Right lobe of liver (tissue), 6 donors: ENCODE measurements around the gene PTPN6. TPM values are rescaled to one million over a fixed set of nuclear protein-coding genes. Genes with fewer than 3 reads are reported as not detected.

Experiments used
- ATAC-seq, 4 donors: fragments of 200-7000 bp; cut with Tn5 transposase; one replicate each; pipeline ENCODE4 v1.9.1; 2020; ENCODE audit warnings: mild to moderate bottlenecking in 4 of 4, moderate library complexity in 4 of 4
- DNase-seq, 3 donors: peaks; one replicate each; pipeline ENCODE4 v3.0.0-alpha.2; 2020
- H3K27ac ChIP-seq, 3 donors: fragments of 200-600 bp; one replicate each; pipeline ENCODE4 v1.8.0; 2022
- H3K27me3 ChIP-seq, 2 donors: fragments of 200-600 bp; one replicate each; pipeline ENCODE4 v1.8.0; 2022
- H3K36me3 ChIP-seq, 4 donors: fragments of 200-600 bp; sonication (generic) in 1 of 4; one replicate each; pipeline versions ENCODE4 v1.5.1 to v1.8.0; 2017 to 2022; ENCODE audit warnings: control low read depth in 1 of 4
- H3K4me1 ChIP-seq, 4 donors: fragments of 200-600 bp; sonication (generic) in 1 of 4; one replicate each; pipeline versions ENCODE4 v1.5.1 to v1.8.0; 2017 to 2022; ENCODE audit warnings: control low read depth in 1 of 4
- H3K4me3 ChIP-seq, 3 donors: fragments of 200-600 bp; one replicate each; pipeline ENCODE4 v1.8.0; 2022
- H3K9me3 ChIP-seq, 4 donors: fragments of 200-600 bp; sonication (generic) in 1 of 4; one replicate each; pipeline versions ENCODE4 v1.5.1 to v1.8.0; 2017 to 2022; ENCODE audit warnings: control low read depth in 1 of 4
- POLR2A ChIP-seq: fragments of 450-650 bp; IDR thresholded peaks from one replicate; pipeline ENCODE4 v1.6.1; 2017; ENCODE audit warnings: antibody characterized with exemption, mild to moderate bottlenecking
- WGBS: methylation state at CpG from one replicate; pipeline ENCODE4 v1.1.6; 2018; ENCODE audit warnings: low coverage, low lambda C conversion rate; ENCODE audit not compliant: insufficient coverage; ENCODE audit errors: missing lambda C conversion rate; 5-methylcytosine and 5-hydroxymethylcytosine counted together
- intact Hi-C, 2 donors: fragments of 100-400 bp; cut with DNase I; formaldehyde crosslinking; loops; one replicate each; pipeline versions ENCODE4 v1.11.2 to v1.14.1; 2022
- total RNA-seq, 6 experiments: library from RNA; depleted of rRNA in 2 of 6; stranded (reverse); fragments of >200 nt in 2 of 6; fragmentation: NEBNext Ultra II Directional in 3 of 6; extraction: Animal tissue kit (Norgen Biotek cat#: 25700) in 3 of 6; gene quantifications; one replicate each; pipeline versions ENCODE4 v1.1.0 to v1.2.4, GENCODE V29; 2016 to 2023
- TF ChIP-seq, protein P1 (sequence below), 4 donors: fragments of 200-600 bp in 3 of 4; fragments of 450-650 bp in 1 of 4; IDR thresholded peaks; one replicate each; pipeline versions ENCODE4 v1.5.1 to v1.8.0; 2016 to 2022; ENCODE audit warnings: antibody characterized with exemption in 4 of 4, mild to moderate bottlenecking in 2 of 4
- donor health status: DM: no; HTN: yes; CAD: no.
- donor health status: DM: no; HTN: no; CAD: no.
- donor health status: DM: no; HTN: no; CAD: no.
- donor health status: DM: no; HTN: yes; CAD: no.
- donor health status: DM: no; HTN: yes; CAD: no.

PTPN6 gene
- total RNA-seq, 6 experiments from 2014 or later, result 12.1 to 30.6 (median 19.4) TPM

DNA sequence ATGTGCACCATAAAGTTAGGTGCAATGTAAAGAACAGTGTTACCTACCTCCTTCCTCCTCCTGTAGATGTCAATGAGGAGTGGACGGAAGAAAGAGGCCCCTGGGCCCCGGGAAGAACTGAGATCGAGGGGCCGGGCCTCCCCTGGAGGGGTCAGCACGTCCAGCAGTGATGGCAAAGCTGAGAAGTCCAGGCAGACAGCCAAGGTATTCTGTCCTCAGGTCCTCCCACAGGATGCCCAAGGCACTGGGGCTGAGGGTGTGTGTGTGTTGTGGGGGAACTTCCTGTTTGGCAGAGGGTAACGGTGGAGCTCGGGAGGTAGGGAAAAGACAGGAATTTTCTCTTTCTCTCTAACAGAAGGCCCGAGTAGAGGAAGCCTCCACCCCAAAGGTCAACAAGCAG lies 17.0 kb upstream of the PTPN6 start:
- intact Hi-C loops, result no loop called here
- Histone ChIP-seq H3K27ac (peak overlapping the region in 1 of 3 donors; percentile 38), H3K4me1 (peaks cover 0 to 26% (median 4%) of the 10 kb centered on the region in 4 donors)

DNA sequence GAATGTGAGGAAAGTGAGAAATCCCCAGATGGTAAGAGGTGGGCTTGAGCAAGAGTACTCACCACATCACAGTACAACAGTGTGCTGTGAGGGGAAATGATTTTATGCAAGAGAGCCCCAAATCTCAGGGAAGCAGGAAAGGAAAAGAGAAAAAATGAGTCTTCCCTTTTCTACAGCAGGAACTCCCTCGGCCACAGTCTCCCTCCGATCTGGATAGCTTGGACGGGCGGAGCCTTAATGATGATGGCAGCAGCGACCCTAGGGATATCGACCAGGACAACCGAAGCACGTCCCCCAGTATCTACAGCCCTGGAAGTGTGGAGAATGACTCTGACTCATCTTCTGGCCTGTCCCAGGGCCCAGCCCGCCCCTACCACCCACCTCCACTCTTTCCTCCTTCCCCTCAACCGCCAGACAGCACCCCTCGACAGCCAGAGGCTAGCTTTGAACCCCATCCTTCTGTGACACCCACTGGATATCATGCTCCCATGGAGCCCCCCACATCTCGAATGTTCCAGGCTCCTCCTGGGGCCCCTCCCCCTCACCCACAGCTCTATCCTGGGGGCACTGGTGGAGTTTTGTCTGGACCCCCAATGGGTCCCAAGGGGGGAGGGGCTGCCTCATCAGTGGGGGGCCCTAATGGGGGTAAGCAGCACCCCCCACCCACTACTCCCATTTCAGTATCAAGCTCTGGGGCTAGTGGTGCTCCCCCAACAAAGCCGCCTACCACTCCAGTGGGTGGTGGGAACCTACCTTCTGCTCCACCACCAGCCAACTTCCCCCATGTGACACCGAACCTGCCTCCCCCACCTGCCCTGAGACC lies 15.6 kb upstream of the PTPN6 start:
- Histone ChIP-seq H3K4me1 (peaks cover 0 to 15% (median 0%) of the 10 kb centered on the region in 4 donors), H3K9me3 (no peaks in the 10 kb centered on the region), H3K36me3 (peaks cover 0 to 15% (median 2%) of the 10 kb centered on the region in 4 donors), H3K27me3 (no peaks in the 10 kb centered on the region), H3K27ac (no peak overlapping the region), H3K4me3 (no peak overlapping the region)
- ATAC-seq (no peak), DNase-seq (no peak)
- WGBS, result 67% methylated on average over 4 of the region's 14 CpGs
- intact Hi-C loops, result no loop called here
- no peak for TF ChIP-seq POLR2A
- TF ChIP-seq, protein P1, sequence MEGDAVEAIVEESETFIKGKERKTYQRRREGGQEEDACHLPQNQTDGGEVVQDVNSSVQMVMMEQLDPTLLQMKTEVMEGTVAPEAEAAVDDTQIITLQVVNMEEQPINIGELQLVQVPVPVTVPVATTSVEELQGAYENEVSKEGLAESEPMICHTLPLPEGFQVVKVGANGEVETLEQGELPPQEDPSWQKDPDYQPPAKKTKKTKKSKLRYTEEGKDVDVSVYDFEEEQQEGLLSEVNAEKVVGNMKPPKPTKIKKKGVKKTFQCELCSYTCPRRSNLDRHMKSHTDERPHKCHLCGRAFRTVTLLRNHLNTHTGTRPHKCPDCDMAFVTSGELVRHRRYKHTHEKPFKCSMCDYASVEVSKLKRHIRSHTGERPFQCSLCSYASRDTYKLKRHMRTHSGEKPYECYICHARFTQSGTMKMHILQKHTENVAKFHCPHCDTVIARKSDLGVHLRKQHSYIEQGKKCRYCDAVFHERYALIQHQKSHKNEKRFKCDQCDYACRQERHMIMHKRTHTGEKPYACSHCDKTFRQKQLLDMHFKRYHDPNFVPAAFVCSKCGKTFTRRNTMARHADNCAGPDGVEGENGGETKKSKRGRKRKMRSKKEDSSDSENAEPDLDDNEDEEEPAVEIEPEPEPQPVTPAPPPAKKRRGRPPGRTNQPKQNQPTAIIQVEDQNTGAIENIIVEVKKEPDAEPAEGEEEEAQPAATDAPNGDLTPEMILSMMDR (IDR thresholded peaks at IDR 0.05), result no peak

More for the DNA sequence above, 17.0 kb upstream of the PTPN6 start:
- ATAC-seq (peak in 1 of 4 donors; percentile 2), DNase-seq (no peak)
- Histone ChIP-seq H3K27me3 (no peaks in the 10 kb centered on the region), H3K4me3 (no peak overlapping the region), H3K9me3 (no peaks in the 10 kb centered on the region), H3K36me3 (peaks cover 0 to 15% (median 2%) of the 10 kb centered on the region in 4 donors)
- WGBS, result 36% methylated on average over 3 of the region's 8 CpGs
- no peak for TF ChIP-seq POLR2A
- TF ChIP-seq, protein P1 (IDR thresholded peaks at IDR 0.05), result no peak

DNA sequence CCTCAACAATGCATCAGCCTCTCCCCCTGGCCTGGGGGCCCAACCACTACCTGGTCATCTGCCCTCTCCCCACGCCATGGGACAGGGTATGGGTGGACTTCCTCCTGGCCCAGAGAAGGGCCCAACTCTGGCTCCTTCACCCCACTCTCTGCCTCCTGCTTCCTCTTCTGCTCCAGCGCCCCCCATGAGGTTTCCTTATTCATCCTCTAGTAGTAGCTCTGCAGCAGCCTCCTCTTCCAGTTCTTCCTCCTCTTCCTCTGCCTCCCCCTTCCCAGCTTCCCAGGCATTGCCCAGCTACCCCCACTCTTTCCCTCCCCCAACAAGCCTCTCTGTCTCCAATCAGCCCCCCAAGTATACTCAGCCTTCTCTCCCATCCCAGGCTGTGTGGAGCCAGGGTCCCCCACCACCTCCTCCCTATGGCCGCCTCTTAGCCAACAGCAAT lies 14.9 kb upstream of the PTPN6 start:
- TF ChIP-seq, protein P1 (IDR thresholded peaks at IDR 0.05), result no peak
- TF ChIP-seq POLR2A, result no peak
- H3K27me3 ChIP-seq, result no peaks in the 10 kb centered on the region
- H3K27ac ChIP-seq, result no peak overlapping the region
- intact Hi-C loops, result no loop called here
- H3K4me3 ChIP-seq, result no peak overlapping the region
- peaks cover 0 to 17% (median 0%) of the 10 kb centered on the region in 4 donors for H3K4me1 ChIP-seq
- peaks cover 0 to 15% (median 2%) of the 10 kb centered on the region in 4 donors for H3K36me3 ChIP-seq
- 92% methylated on average over 1 of the region's 3 CpGs for WGBS
- ATAC-seq (no peak), DNase-seq (no peak)
- H3K9me3 ChIP-seq, result no peaks in the 10 kb centered on the region

DNA sequence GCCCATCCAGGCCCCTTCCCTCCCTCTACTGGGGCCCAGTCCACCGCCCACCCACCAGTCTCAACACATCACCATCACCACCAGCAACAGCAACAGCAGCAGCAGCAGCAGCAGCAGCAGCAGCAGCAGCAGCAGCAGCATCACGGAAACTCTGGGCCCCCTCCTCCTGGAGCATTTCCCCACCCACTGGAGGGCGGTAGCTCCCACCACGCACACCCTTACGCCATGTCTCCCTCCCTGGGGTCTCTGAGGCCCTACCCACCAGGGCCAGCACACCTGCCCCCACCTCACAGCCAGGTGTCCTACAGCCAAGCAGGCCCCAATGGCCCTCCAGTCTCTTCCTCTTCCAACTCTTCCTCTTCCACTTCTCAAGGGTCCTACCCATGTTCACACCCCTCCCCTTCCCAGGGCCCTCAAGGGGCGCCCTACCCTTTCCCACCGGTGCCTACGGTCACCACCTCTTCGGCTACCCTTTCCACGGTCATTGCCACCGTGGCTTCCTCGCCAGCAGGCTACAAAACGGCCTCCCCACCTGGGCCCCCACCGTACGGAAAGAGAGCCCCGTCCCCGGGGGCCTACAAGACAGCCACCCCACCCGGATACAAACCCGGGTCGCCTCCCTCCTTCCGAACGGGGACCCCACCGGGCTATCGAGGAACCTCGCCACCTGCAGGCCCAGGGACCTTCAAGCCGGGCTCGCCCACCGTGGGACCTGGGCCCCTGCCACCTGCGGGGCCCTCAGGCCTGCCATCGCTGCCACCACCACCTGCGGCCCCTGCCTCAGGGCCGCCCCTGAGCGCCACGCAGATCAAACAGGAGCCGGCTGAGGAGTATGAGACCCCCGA lies 14.3 kb upstream of the PTPN6 start:
- peaks cover 0 to 23% (median 0%) of the 10 kb centered on the region in 4 donors for H3K4me1 ChIP-seq
- peak overlapping the region; percentile 84 to 95 (median 84) for H3K27ac ChIP-seq
- DNase-seq (peak in 1 of 3 donors; percentile 64), ATAC-seq (peak in 3 of 4 donors; percentile 1)
- no peak for TF ChIP-seq POLR2A
- TF ChIP-seq, protein P1 (IDR thresholded peaks at IDR 0.05), result no peak
- no peaks in the 10 kb centered on the region for H3K27me3 ChIP-seq
- 31% methylated on average over 14 of the region's 36 CpGs for WGBS
- intact Hi-C loops, result no loop called here
- no peaks in the 10 kb centered on the region for H3K9me3 ChIP-seq
- peak overlapping the region; percentile 50 to 76 (median 73) for H3K4me3 ChIP-seq
- H3K36me3 ChIP-seq, result peaks cover 0 to 15% (median 2%) of the 10 kb centered on the region in 4 donors
